ENCODE data around the gene SDC1. TPM values are rescaled to one million over a fixed set of nuclear protein-coding genes. Genes with fewer than 3 reads are reported as not detected.

The SDC1 gene
- polyA plus RNA-seq, 1 of the 3 experiments (the other 2 are of a cell fraction): 122 TPM

GRCh38 chr2:20173496-20174402 lies 51.2 kb downstream of the SDC1 start:
- peak; percentile 69 for DNase-seq
- no peaks in the 10 kb centered on the region for H3K79me2 ChIP-seq (ENCODE audit: insufficient read depth)
- ChIA-PET CTCF (interaction anchor here (1.0 to 1.2 kb wide), 3 partner anchors 12 to 51 kb away, joined by 3 to 6 read pairs (median 3); partner anchors contain the start of gene SDC1), POLR2A (interaction anchor here (0.9 kb wide), 1 partner anchor 31 kb away, joined by 3 read pairs; no protein-coding TSS in a partner anchor)
- H2AFZ ChIP-seq (ENCODE audit: low read depth): no peak overlapping the region
- H3K9me3 ChIP-seq: no peaks in the 10 kb centered on the region
- no peak overlapping the region for H3K4me2 ChIP-seq
- TF ChIP-seq SIN3A (IDR thresholded peaks at IDR 0.05; ENCODE audit: borderline replicate concordance, low read depth, low read length) (no peak), MXI1 (IDR thresholded peaks at IDR 0.05; ENCODE audit: low read depth, low read length) (no peak), JUND (IDR thresholded peaks at IDR 0.05) (no peak), USF1 (IDR thresholded peaks at IDR 0.05; ENCODE audit: borderline replicate concordance, low read depth) (no peak), POLR2AphosphoS5 (IDR thresholded peaks at IDR 0.05; ENCODE audit: low read depth, low read length) (no peak), TCF12 (IDR thresholded peaks at IDR 0.05) (no peak), REST (IDR thresholded peaks at IDR 0.05; ENCODE audit: low read depth, low read length) (no peak), ZBTB33 (IDR thresholded peaks at IDR 0.05; ENCODE audit: borderline replicate concordance, low read depth) (no peak), USF2 (IDR thresholded peaks at IDR 0.05; ENCODE audit: borderline replicate concordance, low read depth, low read length) (no peak), RFX5 (IDR thresholded peaks at IDR 0.05; ENCODE audit: low read length) (no peak), CTCF (IDR thresholded peaks at IDR 0.05) (no peak), NFIC (IDR thresholded peaks at IDR 0.05; ENCODE audit: borderline replicate concordance) (no peak)
- peak overlapping the region in 1 of 2 experiments; percentile 51; a peak in 2 of 4 replicates for H3K27ac ChIP-seq (ENCODE audit: low read depth in 2 of 2, low read length in 1 of 2)
- no peaks in the 10 kb centered on the region for H3K9me2 ChIP-seq
- H3K27me3 ChIP-seq (ENCODE audit: insufficient read depth): no peaks in the 10 kb centered on the region
- 74% methylated on average over 13 of the region's 14 CpGs for WGBS (ENCODE audit: low lambda C conversion rate)
- no peaks in the 10 kb centered on the region for H4K20me1 ChIP-seq (ENCODE audit: insufficient read depth)
- no peak overlapping the region for H3K4me3 ChIP-seq (ENCODE audit: low read depth in 2 of 2, low read length in 1 of 2)
- H3K9ac ChIP-seq: no peak overlapping the region
- no peaks in the 10 kb centered on the region for H3K36me3 ChIP-seq (replicated peaks in 1 of 2; ENCODE audit: control insufficient read depth in 1 of 2, insufficient read depth in 2 of 2, low read length in 1 of 2)
- peaks cover 0 to 49% of the 10 kb centered on the region in 2 experiments; a peak in 1 of 4 replicates for H3K4me1 ChIP-seq (ENCODE audit: control insufficient read depth in 1 of 2, insufficient read depth in 2 of 2, low read depth in 1 of 2, low read length in 1 of 2)
- H3F3A ChIP-seq (replicated peaks; ENCODE audit: insufficient read depth): no peaks in the 10 kb centered on the region
